ENCODE results near the gene RAB22A.

DNA sequence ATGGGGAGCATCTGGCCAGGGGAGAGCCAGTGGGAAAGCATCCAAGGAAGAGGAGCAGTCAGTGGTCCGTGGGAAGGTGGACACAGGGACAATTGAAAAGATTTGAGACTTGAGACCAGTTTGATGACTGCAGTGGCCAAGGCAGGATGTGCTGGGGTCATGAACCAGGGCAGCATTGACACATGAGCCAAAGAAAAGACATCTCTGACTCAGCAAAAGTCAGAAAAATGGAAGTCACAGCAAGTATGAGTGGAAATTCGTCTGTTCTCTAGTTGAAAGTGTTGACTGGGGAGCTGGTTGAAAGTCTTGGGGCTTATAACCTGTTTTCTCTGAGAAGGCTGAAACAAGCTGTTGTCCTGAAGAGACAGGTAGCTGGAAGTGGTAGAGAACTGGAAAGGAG, 31.3 kb downstream of the RAB22A start:
- TF ChIP-seq POLR2A (IDR thresholded peaks at IDR 0.05) (no peak), POLR2AphosphoS5 (IDR thresholded peaks at IDR 0.05) (no peak), EP300 (IDR thresholded peaks at IDR 0.05) (no peak)
- TF ChIP-seq, protein P1, sequence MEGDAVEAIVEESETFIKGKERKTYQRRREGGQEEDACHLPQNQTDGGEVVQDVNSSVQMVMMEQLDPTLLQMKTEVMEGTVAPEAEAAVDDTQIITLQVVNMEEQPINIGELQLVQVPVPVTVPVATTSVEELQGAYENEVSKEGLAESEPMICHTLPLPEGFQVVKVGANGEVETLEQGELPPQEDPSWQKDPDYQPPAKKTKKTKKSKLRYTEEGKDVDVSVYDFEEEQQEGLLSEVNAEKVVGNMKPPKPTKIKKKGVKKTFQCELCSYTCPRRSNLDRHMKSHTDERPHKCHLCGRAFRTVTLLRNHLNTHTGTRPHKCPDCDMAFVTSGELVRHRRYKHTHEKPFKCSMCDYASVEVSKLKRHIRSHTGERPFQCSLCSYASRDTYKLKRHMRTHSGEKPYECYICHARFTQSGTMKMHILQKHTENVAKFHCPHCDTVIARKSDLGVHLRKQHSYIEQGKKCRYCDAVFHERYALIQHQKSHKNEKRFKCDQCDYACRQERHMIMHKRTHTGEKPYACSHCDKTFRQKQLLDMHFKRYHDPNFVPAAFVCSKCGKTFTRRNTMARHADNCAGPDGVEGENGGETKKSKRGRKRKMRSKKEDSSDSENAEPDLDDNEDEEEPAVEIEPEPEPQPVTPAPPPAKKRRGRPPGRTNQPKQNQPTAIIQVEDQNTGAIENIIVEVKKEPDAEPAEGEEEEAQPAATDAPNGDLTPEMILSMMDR (IDR thresholded peaks at IDR 0.05), result no peak

Data from sigmoid colon (tissue), 4 donors.